ENCODE data around the gene GALNT9.

Gene GALNT9

GRCh38 chr12:132324841-132325732 is 4.3 kb downstream of the GALNT9 start:
- no peak for DNase-seq

GRCh38 chr12:132324173-132324572 is 5.2 kb downstream of the GALNT9 start:
- no peak for DNase-seq

GRCh38 chr12:132323171-132324010 is 6.0 kb downstream of the GALNT9 start:
- no peak for DNase-seq

GRCh38 chr12:132322206-132323132 is 6.9 kb downstream of the GALNT9 start:
- no peak for DNase-seq

GRCh38 chr12:132321321-132322118 is 7.9 kb downstream of the GALNT9 start:
- DNase-seq = no peak

GRCh38 chr12:132320767-132321211 is 8.6 kb downstream of the GALNT9 start:
- DNase-seq = no peak

- DNase-seq = no peak
Measured at GRCh38 chr12:132319991-132320570, 9.3 kb downstream of the GALNT9 start.

- no peak for DNase-seq
Measured at GRCh38 chr12:132319359-132319950, 9.9 kb downstream of the GALNT9 start.

GRCh38 chr12:132318618-132319033 is 10.8 kb downstream of the GALNT9 start:
- no peak for DNase-seq

GRCh38 chr12:132318135-132318534 is 11.3 kb downstream of the GALNT9 start:
- DNase-seq = no peak

- no peak for DNase-seq
Measured at GRCh38 chr12:132317233-132317938, 12.0 kb downstream of the GALNT9 start.

- DNase-seq = no peak
Measured at GRCh38 chr12:132316497-132317232, 12.7 kb downstream of the GALNT9 start.

- no peak for DNase-seq
Measured at GRCh38 chr12:132315951-132316350, 13.4 kb downstream of the GALNT9 start.

GRCh38 chr12:132315507-132315906 is 13.9 kb downstream of the GALNT9 start:
- DNase-seq = no peak

GRCh38 chr12:132314516-132315233 is 14.7 kb downstream of the GALNT9 start:
- no peak for DNase-seq

- no peak for DNase-seq
Measured at GRCh38 chr12:132314035-132314434, 15.4 kb downstream of the GALNT9 start.

GRCh38 chr12:132313182-132313581 is 16.2 kb downstream of the GALNT9 start:
- no peak for DNase-seq

- DNase-seq = no peak
Measured at GRCh38 chr12:132312516-132312915, 16.9 kb downstream of the GALNT9 start.
